Measurements from ENCODE around the gene STXBP3.

STXBP3 gene

DNA sequence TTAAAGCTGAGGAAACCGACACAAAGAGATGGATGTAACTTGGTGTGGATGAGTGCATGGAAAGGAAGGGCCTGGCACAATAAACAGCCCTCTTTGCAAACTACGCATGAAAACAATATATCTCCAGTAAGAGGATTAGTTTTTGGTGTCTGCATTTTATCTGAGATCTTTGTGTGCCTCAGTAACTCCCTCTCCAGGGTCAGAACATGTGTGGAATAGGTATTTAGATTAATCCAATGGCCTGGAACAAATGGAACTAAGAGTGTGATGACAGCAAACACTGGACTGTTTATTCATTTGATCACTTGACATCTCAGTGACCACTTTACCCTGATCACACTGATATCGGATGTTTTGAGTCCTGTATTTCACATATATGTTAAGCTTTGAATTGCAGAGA, 65.1 kb downstream of the STXBP3 start:
- DNase-seq: no peak

DNA sequence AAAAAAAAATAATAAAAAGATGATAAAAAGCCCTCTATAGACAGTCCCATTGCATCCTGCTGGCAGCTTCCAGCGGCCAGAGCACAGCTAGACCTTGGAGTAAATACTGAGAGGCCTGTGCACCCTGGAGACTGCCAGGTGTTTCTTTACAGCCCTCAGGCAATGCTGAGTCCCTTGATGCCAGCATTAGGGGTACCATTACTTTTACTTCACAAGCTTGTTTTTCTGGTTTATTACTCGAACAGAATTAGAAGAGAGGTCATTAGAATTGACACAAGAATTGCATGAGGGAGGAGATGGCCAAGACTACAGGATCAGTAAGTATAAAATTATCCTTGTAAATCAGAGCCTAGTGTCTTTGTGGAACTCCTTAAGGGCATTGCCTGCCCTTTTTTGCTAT, 66.9 kb downstream of the STXBP3 start:
- no peak for DNase-seq

DNA sequence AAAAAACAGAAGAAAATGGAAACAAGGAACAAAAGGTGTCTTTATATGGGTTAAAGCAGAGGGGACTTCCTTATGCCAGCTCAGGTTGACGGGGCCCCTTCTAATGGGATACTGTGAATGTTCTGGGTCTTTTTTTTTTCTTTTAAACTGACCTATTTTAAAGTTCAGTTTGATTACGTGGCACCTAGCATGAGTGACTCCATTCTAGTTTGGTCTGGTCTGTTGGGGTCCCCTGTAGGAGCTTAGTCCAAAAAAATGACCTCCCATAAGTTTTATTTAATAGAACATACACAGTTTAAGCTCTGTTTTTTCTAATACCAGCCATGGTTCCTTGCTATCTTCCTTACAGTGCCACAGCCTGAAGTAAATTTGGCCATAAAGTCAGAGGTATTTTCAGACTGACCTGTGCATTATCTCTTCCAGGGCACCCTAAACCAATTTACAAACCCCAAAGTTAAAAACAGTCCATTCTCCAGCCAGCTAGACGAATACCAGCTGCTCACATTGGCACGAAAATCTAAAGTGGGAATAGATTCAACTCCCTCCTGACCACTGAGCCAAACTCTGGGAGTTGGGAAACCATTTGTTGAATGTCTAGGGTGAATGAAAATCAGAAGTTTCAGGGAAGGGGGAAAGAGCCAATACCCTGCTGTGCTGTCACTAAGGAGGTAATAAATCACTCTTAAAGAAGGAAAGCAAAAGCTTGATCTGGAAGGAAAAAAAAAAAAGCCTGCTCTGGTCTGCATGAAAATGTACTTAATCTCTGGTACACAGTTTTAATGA, 68.1 kb downstream of the STXBP3 start:
- no peak for DNase-seq

DNA sequence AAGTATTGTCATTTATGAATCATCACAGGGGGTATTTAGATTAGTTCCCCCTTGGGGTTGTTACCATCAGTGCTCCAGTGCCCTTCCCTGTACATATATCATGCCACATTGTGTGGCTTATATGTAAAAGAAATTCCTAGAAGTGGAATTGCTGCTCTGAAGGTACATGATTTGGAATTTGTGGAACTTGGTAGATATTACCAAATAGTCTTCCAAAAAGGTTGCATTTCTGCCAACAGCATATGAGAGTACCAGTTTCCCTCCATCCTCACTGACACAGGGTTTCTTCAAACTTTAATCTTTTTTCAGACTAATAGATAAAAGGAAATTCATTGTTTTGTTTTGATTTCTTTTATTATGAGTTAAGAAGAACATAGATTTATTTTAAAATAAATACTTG, 69.1 kb downstream of the STXBP3 start:
- no peak for DNase-seq

DNA sequence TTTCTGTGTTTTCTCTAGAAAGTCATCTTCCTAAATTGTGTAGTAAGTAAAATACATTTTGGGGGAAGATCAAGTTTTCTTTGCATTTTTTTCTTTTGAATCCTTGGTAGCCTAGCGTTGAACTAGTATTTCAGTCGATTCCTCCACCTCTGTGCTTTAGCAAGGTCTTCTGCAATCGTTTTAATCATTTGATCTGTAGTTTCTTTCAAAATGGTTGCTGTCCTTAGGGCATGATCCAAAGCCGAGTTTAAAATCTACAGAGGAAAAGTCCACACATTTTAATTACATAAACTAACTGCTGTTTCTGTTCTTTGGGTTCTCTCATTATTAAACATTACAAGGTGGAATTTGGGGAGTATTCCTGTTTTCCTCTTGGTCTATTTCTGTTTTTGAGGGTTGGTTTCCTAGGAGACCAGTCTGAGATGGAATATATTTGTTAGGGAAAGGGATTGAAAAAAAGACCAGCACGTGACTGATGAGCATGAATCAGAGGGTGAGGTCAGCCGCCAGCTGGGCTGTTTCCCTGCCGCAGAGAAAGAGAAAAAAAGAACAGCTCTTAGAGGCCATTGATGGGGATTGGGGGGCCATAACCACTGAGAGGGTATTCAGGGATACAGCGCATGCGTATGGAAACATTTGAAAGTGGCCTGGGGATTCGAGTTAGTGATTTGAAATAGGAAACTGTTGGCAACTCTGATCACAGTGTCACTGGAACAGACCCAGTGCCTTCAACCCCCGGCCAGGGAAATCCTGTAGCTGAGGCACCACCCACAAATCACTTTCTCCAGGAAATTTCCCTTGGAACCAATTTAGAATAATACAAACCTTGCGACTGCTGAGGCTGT, 69.8 kb downstream of the STXBP3 start:
- DNase-seq: peak in 1 of 2 experiments; percentile 48

DNA sequence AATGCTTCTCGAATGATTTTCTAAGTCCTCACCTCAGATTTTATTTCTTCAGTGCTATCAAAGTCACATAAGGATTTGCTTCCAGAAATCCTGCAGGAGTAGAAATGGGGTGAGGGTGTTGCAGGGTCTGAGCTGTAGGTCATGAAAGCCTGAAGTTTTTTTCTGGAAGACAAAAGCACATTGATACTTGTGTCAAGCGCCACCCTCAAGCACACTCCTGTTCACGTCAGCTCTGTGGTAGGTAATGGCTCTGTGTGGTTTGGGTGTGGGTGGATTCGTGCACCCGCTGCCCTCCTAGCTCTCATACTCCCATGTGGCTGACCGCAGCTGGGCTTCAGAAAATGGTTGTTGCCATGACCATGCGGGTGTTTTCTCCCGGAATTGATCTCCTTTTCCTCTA, 70.5 kb downstream of the STXBP3 start:
- no peak for DNase-seq

DNA sequence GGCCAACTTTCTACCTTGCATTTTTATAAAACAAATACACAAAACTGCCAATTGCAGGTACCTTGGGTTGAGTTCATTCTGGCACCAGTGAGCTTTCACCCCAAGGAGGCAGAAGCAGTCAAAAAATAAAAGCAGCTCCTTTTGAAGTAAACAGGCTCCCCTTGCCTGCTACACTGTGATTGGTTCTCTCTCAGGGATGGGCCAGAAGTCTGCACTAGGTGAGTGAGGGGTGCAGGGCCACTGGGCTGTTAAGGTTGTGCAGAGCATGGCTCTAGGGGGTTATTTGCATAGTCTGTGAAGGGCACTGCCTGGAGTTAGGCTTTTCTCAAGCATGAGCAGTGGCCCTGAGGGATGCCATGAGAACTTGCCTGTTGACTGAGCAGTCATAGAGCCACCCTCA, 71.3 kb downstream of the STXBP3 start:
- DNase-seq: no peak

DNA sequence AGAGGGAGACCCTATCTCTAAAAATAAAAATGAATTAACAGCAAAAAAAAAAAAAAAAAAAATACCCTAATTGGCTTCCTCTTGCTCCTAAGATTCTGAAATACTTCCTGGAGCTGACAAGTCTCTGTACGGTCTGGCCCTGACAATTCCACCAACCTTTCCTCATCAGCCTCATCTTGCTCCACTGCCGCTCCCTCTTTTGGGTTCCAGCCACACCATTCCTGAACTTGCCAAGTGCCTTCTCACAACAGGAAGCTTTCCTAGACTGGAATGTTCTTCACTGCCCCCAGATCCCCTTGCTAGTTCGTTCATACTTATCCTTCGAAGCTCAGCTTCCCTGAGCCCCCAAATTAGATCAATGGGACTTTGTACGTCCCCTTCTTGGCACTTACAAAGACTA, 73.4 kb downstream of the STXBP3 start:
- DNase-seq: no peak

DNA sequence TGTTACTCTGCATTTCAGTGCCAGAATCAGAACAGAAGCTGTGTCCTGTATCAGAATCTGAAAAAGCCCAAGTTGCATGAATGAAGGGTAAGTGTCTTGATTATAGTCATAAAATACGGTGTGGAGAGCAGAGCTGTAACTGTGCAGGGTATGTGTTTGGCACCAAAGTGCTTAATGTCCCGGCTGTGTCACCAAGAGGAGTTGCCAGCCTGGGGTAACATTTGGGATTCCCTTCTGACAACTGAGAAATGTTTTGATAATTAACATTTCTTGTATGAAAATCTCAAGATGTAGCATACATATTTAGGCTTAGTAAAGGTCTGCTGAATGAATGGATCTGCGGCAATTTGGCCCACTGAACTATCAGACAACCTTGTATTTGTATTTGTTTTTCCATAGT, 77.2 kb downstream of the STXBP3 start:
- DNase-seq: no peak

DNA sequence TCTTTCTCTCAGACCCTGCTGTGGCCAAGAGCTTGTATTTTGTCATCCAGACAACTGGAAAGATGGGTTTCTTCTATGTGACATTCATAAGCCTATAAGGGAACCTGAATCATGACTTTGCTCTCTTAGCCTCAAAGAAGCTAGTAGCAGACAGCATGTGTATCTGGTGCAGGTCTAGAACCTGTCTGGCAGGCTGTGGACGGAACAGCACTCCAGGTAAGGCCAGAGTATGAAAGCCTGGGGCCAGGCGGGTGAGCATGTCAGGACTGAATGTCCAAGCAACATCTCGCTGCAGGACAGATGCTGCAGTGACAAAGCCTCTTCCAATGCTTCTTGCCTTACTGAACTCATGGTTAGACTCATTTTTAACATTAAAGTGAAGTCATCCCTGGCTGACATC, 77.6 kb downstream of the STXBP3 start:
- DNase-seq: no peak

DNA sequence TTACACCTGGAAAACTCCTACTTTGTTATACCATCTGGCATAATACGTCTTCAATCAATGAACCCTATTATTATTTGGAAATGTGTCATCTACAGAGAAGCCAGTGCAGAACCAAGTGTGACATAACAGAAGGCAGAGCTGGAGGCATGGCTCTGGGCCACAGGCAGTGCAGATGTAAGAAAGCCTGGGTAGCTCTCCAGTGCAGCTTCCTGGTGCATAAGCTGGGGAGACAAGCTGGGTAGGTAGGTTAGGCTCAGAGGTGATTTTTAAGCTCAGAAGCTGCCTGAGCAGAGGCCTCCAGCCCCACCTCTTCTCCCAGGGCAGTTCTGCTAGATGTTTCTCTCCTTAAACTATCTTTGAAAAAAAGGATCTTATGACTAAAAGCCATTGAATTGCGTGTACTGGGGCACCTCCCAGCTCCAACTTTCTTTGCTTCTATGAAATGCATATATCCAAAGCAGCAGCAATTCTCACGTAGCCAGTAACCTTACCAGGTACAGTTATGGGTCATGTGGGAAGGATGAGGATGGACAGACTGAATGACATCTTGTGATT, 79.7 kb downstream of the STXBP3 start:
- DNase-seq: no peak

DNA sequence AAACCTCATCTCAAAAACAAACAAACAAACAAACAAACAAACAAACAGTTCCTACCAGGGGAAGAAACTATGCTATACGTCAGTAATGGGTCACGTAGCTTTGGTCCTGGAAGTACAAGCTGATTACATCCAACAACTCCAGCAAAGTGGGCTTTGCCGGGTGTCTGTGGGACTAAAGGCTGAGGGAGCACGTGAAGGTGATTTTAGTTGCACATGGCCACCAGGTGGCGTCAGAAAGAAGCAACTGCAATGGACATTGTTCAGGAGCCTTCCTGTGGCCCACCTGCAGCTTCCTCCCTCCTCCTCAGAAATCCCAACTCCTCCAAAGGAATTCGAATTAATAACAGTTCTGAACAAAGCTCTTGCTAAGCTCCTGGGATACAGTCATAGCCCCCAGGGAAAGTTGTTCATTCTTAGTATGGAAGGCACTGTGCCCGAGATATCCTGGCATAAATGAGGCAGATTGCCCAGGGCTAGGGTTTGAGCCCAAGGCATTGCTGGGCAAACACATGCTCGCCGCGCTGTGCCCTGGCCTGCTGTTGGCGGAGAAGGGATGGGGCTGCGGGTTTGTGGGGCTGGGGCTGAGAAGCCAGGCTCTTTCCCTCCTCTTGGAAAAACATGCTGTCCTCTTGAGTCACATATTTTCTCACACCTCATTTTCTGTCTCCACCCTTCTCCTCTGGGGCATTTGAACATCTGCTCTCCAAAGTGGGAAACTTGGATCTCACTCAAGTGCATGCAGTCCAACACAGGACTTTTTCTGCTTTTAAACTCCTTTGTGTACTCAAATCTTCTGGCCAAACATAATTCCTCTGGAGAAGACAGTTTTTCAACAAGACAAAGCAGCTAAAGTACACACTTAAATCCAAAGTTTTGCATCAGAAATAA, 81.8 kb downstream of the STXBP3 start:
- peak in 1 of 2 experiments; percentile 25 for DNase-seq

DNA sequence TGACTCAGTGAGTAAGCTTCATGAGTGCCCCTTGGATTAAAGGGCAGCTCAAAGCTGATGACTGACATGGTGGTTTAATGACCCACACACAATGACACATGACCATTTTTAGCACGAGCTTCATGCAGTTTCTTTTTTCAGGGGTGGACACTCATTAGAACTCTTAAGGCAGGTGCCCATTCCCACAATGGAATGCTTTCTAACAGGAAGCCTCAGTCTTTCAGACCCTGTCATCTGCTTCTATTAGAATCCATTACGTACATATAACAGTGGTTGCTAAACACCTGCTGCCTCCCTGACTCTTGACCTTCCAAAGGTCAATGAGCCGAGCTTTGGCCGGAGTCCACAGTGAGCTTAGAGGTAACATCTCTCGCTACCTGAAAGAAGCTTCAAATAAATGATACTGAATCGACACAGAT, 83.0 kb downstream of the STXBP3 start:
- no peak for DNase-seq

DNA sequence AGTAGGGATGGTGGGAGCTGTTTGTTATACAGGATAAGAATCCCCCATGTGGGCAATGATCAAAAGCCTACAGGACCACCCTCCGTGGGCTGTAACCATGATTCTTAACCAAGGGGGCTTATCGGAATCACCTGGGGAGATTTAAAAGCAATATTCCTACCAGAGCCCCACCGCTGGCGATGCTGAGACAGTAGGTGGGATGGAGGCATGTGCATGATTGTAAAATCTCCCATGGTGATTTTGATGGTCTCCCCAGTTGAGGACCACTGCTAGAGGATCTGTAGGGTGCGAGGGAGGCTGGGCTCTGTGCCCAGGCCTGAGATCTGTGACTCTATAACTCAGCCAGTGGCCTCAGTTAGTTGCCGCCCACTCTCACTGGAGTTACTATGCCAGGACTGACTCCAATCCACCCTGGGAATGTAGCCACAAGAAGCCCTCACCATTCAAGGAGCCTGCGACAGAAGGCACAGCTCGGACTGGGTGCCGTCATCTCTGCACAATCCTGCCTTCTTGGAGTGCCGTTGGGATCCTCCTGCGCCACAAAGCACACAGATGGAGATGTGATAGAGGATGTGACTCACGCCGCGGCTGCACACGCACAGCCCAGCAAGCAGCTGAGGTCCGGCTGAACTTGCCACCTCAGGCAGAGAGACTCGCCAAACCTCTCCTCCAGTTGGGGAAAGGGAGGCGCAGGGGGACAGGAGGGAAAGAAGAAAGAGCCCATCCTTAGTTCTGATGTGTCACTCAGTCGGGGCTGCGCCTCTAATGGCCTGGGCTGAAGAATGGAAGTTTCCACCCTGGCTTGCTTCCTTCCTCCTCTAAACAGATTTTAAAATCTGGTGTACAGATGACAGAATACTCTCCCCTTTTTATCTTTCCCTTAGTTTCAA, 83.9 kb downstream of the STXBP3 start:
- peak in 1 of 2 experiments; percentile 19 for DNase-seq

DNA sequence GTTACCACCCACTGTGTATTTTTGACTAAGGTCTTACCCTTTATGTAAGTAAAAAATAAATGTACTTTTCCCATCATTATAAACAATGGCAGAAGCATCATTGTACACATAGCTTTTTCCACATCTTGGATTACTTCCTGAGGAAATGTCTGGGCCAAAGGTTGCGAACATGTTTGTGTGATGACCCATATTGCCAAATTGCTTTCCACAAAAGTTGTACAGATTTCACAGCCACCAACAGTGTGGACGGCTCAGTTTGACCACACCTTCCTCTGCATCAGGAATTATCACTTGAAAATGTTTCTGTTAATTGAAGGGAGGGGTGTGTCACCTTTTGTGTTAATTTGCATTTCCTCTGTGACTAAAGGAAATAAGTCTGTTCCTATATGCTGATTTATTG, 84.8 kb downstream of the STXBP3 start:
- no peak for DNase-seq

DNA sequence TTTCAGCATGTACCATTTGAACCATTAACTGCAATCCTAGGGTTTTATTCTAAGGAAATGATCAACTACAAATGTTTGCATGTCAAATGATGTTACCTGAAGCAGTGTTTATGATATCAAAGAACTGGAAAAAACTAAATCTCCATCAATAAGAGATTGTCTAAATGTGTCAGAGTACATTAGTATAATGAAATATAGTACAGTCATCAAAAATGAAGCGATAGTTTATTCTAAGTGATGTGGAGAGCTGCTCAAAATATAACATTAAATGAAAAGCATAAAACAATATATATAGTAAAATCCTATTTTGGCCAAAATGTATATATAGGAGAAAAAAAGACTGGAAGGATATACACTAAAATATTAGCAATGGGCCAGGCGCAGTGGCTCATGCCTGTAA, 86.5 kb downstream of the STXBP3 start:
- DNase-seq: no peak

DNA sequence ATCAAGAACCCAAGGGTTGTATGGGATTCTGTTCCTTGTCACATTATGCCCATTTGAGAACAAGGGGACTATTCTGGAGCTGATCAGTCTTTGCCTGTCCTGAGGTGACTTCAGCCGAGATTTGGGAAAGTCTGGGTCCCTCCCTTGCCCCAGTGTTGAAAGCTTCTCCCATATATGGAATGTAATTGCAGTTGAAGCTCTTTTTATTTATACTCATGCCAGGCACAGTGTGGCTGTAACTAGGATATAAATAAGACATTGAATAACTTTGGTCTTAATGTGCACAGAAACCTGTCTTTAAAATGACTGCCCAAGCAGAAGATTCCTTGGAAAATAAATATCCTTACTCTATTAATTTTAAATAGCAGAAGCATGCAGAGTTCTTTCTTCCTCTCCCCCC, 95.2 kb downstream of the STXBP3 start:
- no peak for DNase-seq

DNA sequence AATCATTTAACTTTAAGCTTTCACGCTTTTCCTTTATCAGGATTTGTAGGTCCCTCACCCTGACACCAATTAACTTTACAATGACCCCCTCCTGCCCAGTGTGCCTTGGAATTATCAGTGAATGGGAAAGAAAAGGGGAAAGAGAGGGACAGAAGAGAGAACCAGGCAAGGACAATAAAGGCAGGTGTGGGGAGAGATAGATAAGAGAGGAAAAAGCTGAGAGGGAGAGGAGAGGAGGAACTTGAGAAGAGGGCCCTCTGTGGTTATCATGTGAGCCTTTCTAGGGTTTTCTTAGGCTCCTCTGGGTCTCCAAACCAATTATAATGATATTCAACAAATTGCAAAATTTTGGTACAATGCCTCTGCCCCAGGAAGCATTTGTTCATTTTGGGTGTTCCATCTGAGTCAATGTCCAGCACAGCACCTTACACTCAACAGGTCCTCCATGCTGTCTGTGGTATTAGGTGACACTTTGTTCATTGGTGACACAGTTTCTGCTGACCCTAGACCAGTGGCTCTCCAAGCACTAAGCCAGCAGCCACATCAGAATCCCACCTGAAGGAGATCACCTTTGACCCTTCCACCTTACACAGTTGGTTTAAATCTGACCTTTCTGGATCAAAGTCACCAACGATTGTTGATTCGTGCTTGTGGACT, 96.2 kb downstream of the STXBP3 start:
- DNase-seq: no peak

DNA sequence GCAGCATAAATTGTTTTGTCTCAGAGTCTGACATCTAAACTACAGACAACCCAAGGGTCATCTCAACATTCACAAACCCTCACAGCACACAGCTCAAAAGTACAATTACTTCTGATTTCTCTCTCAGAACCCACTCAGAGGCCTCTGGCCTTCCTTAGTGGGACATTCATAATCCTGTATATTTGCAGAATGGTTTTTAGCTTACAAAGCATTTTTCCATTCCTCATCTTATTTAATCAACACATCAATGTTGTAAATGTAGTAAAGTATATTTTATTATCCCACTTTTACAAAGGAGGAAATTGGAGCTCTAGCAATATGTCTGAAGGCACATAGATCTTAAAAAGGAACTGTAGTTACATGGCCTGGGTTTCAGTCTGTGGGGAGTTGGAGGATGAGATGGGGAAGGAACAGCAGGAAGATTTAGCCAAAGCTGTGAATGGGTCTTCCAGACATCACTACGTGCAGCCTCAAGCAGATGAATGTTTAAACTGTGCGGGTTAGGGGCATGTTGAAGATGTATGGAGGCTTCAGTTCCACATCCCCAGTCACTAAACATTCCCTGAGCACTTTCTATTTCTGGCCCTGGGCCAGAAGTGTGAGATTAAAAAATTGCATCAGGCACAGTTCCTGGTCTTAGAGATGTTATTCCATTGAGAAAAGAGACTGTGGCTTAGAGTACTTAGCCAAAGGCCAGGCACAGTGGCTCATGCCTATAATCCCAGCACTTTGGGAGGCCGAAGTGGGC, 97.1 kb downstream of the STXBP3 start:
- no peak for DNase-seq

DNA sequence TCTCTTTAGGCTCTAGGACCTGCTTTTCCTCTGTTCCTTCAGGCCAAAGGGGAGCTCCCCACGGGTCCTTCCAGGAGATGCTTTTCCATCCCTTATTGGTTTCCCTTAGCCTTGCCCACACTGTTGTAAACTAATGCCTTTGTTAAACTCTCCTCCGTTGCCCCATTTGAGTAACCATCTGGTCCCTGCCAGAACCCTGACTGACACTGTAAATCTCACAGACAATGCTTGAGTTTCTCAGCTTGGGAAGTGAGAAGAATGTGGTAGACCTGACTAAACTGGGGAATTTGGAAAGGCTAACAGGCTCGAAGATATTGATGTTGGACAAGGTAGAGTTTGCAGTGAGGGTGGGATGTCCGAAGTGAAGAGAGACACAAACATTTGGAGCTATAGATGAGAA, 99.0 kb downstream of the STXBP3 start:
- no peak for DNase-seq

DNA sequence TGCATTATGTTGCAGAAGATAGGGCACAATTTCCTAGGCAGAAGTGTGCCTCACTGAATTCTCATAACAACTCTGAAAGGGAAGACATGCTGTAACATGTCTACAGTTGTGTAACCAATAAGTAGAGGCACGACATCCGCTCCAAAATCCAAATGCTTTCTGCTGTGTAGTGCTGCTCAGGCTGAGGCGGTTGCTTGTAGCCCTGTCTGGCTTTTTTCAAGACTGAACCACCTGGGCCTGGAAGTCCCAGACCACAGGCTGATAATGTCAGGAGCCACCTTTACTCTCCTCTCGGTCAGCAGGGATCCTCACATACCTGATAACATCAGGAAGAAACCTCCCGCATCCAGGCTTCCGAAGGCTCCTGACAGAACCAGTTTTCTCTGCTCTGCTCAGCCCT, 99.5 kb downstream of the STXBP3 start:
- DNase-seq: no peak
